Amniotic epithelial cell (primary cell): ENCODE measurements around the gene CNR2.
"Not testable (repeated sequence)": the region's sequence is repeated elsewhere in the genome, so short reads cannot be mapped to it uniquely, and the experiment has no call there.

Experiments
- DNase-seq: peaks from one replicate; pipeline ENCODE4 v3.0.0-alpha.2; 2010; ENCODE audit warnings: low read depth

Gene CNR2

GRCh38 chr1:23882746-23883145 lies 30.4 kb downstream of the CNR2 start:
- DNase-seq = no peak

DNA sequence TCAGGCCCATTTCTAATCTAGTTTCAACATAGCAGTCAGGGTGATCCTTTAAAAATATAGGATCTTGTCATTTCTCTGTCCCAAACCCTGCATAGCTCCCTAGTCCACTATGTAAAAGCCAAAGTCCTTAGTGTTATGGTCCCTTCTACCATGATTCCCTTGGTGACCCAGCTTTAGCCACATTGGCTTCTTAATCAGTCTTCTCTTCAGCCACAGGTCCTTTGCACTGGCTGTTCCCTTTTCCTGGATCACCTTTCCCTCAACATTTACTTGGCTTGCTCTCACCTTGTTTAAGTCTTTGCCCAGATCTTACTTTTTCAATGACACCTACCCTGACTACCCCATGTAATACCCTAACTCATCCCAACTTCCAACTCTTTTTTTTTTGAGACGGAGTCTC lies 33.4 kb downstream of the CNR2 start:
- no peak for DNase-seq

- no peak for DNase-seq
Measured at GRCh38 chr1:23878668-23879067, 34.5 kb downstream of the CNR2 start.

DNA sequence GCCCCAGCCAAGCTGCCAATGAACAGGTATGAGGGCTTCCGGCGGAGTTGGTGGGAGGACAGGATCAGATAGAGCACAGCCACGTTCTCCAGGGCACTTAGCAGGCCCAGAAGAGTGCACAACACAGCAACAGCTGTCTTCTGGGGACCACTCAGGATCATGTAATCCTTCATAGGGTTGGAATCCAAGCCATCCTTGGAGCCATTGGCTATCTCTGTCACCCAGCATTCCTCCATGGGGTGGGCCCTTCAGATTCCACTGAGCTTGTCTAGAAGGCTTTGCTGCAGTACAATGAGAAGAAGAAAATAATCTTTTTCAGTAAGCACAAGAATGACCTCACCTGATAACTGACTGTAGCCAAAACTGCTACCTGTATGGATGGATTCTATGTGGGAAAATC lies 37.8 kb downstream of the CNR2 start:
- no peak for DNase-seq

GRCh38 chr1:23872421-23872820 lies 40.7 kb downstream of the CNR2 start:
- DNase-seq = no peak

DNA sequence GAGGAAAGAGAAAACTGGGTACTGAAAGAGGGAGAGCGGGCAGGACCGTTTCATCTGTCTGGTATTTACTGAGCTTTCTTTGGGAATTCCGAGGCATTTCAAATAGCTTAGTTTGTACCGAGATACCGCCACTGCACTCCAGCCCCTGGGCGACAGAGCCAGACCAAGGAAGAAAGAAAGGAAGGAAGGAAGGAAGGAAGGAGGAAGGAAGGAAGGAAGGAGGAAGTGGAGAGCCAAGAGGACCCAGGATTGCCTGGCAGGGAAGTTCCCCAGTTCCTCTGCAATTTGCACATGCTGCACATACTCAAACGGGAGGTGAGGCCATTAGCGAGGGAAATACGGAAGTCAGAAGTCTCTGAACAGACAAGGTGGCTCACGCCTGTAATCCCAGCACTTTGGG lies 44.1 kb downstream of the CNR2 start:
- peak; percentile 31 for DNase-seq

GRCh38 chr1:23868557-23869016 lies 44.6 kb downstream of the CNR2 start:
- peak; percentile 26 for DNase-seq

DNA sequence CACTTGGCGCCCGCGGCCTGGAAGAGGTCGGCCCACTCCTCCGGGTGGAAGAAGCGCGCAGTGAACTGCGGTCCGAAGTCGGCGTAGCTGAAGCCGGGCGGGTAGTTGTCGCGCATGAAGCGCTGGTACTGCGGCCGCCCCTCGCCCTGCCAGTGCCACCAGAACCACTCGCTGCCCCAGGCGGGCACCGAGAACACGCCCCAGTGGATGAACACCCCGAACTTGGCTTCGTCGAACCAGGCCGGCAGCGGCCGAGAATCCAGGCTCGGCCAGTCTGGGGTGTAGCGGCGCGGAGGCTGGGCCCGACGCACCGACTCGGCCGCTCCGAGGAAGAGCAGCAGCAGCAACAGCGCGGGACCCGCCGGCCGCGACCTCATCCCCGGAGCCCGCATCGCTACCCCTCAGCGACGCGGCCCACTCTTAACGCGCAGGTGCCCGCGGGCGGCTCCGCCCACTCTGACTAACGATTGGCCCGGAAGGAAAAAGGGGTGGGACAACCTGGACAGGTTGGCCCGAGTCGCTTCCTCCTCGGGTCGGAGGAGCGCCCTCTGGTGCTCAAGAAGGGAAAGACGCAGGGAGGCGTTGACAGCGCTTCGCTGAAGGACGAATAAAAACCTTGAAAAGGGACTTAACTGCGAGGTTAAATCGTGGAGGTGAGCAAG lies 45.1 kb downstream of the CNR2 start, which contains the start of gene FUCA1:
Gene FUCA1, minus strand, starts transcription at position 396 of the 662 bp plus-strand sequence. Its CDS starts 4 bp downstream, at position 392.
- DNase-seq = peak; percentile 81

GRCh38 chr1:23867542-23867894 lies 45.6 kb downstream of the CNR2 start:
- no peak for DNase-seq

GRCh38 chr1:23865543-23865930 lies 47.6 kb downstream of the CNR2 start:
- DNase-seq = peak; percentile 92

DNA sequence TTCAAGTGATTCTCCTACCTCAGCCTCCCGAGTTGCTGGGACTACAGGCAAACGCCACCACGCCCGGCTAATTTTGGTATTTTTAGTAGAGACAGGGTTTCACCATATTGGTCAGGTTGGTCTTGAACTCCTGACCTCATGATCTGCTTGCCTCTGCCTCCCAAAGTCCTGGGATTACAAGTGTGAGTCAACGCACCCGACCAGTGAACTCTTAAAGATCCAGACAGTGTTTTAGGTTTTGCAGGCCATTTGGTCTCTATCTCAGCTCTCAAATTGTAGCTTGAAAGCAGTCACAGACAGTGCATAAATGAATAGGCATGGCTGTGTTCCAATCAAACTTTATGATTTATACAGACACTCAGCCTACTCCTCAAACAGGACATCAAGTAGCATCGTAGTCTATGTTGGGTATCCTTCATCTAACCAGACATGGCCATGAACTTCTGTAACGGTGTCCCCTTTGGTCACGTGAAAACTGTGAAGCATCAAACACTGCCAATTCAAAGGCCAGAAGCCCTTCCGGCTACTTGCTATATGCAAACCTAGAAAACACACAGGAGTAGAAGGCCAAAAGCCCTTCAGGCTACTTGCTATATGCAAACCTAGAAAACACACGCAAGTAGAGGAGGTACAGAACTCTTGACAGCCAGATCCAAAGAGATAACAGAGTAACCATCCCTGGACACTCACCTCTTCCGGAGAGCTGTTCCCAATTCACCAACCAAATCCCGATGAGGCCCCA lies 48.2 kb downstream of the CNR2 start:
- peak; percentile 64 for DNase-seq

- no peak for DNase-seq
Measured at GRCh38 chr1:23862640-23863039, 50.5 kb downstream of the CNR2 start.

- DNase-seq = no peak
Measured at GRCh38 chr1:23854568-23854967, 58.6 kb downstream of the CNR2 start.

DNA sequence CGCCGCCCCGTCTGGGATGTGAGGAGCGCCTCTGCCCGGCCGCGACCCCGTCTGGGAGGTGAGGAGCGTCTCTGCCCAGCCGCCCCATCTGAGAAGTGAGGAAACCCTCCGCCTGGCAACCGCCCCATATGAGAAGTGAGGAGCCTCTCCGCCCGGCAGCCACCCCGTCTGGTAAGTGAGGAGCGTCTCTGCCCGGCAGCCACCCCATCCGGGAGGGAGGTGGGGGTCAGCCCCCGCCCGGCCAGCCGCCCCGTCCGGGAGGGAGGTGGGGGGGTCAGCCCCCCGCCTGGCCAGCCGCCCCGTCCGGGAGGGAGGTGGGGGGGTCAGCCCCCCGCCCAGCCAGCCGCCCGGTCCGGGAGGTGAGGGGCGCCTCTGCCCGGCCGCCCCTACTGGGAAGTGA lies 60.0 kb downstream of the CNR2 start:
- not testable (repeated sequence) for DNase-seq

GRCh38 chr1:23851406-23851805 lies 61.8 kb downstream of the CNR2 start:
- not testable (repeated sequence) for DNase-seq

GRCh38 chr1:23848673-23849616 lies 64.2 kb downstream of the CNR2 start:
- no peak for DNase-seq

- not testable (repeated sequence) for DNase-seq
Measured at GRCh38 chr1:23847482-23848095, 65.6 kb downstream of the CNR2 start.

- DNase-seq = no peak
Measured at GRCh38 chr1:23845163-23845562, 68.0 kb downstream of the CNR2 start.

DNA sequence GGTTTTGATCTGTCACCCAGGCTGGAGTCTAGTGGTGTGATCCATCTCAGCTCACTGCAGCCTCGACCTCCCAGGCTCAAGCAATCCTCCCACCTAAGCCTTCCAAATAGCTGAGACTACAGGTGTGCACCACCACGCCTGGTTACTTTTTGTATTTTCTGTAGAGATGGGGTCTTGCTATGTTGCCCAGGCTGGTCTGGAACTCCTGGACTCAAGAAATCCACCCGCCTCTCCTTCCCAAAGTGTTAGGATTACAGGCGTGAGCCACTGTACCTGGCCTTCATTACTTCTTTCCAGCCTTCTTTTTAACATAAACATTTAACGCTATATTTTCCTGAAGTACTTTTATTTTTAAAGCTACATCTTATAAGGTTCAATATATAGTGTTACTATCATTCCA lies 69.5 kb downstream of the CNR2 start:
- no peak for DNase-seq

- peak; percentile 21 for DNase-seq
Measured at GRCh38 chr1:23838401-23838866, 74.7 kb downstream of the CNR2 start.

GRCh38 chr1:23837908-23838307 lies 75.3 kb downstream of the CNR2 start:
- no peak for DNase-seq

DNA sequence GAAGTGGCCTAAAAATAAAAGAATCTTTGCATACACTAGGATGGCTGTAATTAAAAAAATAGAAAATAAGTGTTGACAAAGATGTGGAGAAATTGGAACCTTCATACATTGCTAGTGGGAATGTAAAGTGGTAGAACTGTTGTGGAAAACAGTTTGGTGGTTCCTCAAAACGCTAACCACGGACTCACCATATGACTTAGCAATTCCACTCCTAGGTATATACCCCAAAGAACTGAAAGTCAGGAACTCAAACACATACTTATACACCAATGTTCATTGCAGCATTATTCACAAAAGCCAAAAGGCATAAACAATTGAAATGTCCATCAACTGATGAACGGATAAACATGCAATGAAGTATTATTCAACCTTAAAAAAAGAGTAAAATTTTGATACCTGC lies 77.1 kb downstream of the CNR2 start:
- no peak for DNase-seq
